LHCN-M2 (cell line): ENCODE results near the gene MTG2. TPM values are rescaled to one million over a fixed set of nuclear protein-coding genes. Genes with fewer than 3 reads are reported as not detected.

Experiments used
- DNase-seq: peaks from one replicate; pipeline ENCODE4 v3.0.0-alpha.2; 2012; ENCODE audit warnings: low read depth
- total RNA-seq: library from RNA; depleted of rRNA; stranded (reverse); fragments of >200 nt; gene quantifications from 2 replicates; pipeline ENCODE4 v1.2.3, GENCODE V29; 2014

MTG2 gene
- total RNA-seq, 1 experiment from 2014 or later = 27.7 TPM

DNA sequence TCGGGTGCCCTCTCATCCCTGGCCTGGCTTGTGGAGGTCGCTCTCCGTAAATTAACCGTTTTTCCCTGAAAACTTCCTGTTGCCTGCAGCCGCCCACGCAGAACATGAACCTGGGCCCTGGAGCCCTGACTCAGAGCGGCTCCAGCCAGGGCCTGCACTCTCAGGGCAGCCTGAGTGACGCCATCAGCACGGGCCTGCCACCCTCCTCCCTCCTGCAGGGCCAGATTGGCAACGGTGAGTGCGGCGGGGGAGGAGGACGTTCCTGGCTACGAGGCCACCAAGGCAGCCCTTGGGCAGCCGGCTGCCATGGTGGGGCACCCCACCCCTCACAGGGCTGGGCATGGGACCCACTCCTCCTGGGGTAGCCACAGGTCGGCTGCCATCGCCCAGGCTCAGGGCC is 21.5 kb upstream of the MTG2 start:
- peak; percentile 64 for DNase-seq

DNA sequence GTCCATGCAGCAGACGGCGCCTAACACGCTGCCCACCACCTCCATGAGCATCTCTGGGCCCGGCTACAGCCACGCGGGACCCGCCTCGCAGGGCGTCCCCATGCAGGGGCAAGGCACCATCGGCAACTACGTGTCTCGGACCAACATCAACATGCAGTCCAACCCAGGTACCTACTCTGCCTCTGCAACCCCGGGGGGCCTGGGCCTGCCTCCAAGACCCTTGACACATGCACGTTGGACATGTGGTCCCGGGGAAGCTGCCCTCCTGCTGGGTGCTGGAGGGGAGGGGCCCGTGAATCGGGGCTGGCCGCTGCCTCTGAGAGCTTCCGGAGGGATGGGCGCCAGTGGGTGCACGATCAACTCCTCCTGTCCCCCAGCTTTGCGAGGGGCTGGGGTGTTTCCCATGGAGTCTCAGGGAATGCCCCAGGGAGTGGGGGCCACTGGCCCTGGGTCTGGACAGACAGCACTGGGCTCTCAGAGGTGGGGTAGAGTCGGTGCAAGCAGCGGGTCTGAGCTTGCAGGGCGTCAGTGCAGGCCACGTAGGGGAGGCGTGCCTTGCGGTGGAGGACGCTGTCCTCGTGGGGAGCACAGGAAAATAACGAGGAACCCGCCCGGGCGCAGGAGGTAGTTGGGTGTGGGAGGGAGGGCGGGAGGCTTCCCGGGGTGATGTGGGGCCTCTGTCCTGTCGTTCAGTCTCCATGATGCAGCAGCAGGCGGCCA is 19.9 kb upstream of the MTG2 start:
- DNase-seq = no peak

DNA sequence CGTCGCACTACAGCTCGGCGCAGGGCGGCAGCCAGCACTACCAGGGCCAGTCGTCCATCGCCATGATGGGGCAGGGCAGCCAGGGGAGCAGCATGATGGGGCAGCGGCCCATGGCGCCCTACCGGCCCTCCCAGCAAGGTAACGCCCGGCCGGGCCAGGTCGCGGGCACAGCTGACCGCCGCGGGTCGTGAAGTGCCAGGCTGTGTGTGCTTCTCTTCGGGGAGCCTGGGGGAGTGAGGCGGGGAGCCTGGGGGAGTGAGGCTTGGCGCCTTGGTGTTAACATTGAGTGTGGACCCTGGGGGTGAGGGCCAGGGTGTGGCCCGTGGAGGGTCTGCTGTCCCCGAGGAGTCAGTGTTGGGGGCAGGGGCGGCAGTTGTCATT is 19.4 kb upstream of the MTG2 start:
- DNase-seq = no peak

DNA sequence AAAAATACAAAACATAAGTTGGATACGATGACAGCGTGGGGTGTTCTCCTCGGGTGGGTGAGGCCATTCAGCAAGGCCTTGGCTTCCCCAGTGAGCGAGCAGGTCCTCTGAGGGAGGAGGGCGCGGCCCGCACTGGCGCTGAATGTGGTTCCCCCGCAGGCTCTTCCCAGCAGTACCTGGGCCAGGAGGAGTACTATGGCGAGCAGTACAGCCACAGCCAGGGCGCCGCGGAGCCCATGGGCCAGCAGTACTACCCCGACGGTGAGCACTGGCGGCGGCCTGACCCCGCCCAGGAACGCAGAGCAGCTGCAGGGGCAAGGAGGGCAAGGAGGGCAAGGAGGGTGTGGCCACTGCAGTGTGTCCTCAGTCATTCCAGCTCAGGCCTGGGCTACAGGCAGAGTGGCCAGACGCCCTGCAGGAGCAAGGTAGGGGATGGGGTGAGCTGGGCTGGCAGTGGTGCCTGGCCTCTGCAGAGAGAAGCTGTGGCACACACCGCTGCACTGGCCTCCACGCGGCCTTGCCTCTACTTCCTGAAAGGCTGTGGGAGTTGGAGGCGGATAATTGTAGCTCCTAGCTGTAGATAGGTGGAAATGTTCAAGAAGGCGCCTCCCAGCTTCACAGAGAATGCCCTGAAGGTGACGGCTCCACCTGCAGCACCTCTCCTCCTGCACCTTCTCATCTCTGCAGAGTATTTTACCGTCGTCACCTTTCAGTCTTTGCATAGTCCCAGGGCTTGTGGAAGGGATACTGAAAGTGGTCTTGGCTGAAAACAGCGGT is 18.7 kb upstream of the MTG2 start:
- DNase-seq = no peak

DNA sequence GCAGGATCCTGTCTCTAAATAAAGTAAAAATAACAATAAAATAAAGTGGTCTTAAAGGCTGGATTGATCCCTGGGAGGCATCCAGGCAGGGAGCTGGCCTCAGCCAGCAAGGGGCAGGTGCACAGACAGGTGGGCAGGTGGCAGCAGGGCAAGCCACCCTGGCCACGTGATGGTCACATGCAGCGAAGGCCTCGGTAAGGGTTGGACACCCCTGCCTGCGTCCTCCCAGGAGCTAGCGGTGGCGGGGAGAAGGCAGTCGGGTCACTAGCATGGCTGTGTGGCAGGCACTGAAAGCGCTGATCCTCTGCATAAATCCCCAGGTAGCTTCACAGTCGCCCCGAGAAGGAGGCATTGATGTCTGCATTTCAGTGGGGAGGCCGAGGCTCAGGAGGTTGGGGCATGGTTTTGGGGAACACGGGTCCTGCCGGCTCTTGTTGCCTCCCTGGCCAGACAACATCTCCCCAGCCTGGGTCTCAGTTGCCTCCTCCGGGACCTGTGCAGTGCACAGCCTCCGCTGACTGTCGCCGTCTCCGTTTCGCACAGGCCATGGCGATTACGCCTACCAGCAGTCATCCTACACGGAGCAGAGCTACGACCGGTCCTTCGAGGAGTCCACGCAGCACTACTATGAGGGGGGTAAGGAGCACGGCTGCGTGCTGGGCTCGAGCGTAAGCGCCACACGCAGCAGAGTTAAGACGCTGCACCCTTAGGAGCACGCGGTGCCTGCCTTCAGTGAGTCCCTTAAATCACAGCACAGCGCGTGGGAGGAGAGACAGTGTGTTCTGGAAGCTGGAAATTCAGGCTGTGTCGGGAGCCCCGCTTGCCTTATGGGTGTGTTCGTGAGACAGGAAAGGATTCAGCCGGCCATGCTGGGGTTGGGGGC is 17.7 kb upstream of the MTG2 start:
- no peak for DNase-seq

DNA sequence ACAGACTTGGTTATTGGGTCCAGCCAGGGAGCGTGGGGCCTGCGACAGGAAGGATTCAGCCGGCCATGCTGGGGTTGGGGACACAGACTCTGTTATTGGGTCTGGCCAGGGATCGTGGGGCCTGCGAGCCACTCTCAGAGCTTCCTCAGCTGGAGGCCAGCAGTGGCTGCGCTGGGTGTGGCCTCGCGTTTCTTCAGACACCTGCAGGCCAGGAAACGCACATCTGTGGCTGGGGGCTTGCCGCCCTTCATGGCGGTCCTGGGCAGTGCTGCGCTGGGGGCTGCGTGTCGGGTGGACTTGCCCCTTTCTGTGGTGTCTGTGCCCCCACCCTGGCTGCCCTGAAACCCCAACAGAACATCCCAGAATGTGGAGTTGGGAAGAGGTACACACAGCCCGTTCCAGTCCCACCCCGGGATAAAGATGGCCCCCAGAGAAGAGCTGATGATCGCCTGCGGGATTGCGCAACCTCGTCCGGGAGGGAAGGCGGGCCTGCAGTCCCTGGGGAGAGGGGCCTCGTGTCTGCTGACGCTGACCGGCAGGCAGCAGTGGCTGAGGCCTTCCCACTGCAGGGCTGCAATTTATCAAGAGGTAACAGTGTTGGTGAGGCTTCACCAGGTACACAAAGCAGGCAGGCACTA is 16.9 kb upstream of the MTG2 start:
- DNase-seq = no peak

DNA sequence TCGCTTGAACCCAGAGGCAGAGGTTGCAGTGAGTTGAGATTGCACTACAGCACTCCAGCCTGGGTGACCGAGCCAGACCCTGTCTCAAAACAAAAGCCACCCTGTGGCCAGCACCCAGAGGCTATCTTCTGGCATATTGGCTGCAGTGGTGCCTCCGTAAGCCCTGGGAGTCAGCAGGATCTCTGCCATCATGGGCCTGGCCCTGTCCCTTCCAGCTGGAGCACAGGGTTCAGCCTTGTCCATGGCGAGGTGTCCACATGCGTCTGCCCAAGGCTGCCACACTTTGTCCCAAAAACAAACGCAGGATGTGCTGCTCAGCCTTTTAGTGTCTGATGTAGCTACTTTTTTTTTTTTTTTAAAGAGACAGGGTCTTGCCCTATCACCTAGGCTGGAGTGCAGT is 15.4 kb upstream of the MTG2 start:
- no peak for DNase-seq

DNA sequence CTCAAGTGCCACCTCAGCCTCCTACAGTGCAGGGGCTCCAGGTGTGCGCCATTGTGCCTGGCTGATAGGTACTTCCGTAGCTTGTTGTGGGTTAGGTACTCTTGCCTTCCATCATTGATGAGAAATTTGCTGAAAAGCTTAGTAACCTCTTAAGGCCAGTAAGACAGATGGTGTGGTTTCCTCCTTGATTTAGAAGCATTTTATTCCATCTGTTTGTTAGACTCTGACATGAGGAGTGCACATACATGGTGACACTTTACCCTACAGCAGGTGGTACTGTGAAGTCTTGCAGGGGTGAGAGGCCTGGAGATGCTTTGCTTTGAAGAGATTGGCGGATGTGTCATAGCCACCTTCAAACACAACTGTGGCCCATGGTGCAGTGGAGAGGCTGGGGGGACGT is 14.8 kb upstream of the MTG2 start:
- DNase-seq = no peak

DNA sequence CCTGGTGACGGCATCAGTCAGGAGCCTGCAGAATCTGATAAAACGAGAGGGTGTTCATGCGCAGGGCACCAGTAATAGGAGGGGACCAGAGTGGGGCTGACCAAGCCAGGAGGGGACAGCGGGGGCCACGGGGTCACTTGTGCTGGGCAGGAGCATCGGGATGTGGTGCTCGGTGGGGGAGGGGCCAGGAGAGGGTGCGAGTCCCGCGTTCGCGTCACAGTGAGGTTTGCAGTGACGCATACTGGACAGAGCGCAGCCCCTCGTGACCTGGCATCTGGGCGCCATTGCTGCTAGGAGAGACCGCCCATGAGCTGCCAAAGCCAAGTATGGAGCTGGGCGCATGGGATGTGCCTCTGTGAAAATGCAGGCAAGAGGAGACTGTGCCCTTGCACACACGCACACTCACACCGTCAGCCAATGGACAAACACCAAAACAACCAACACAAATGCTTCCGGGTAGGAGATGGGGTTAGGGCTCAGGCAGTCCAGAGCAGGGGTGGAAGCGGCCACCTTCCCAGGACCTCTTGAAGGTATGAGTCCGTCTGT is 13.9 kb upstream of the MTG2 start:
- DNase-seq = no peak

DNA sequence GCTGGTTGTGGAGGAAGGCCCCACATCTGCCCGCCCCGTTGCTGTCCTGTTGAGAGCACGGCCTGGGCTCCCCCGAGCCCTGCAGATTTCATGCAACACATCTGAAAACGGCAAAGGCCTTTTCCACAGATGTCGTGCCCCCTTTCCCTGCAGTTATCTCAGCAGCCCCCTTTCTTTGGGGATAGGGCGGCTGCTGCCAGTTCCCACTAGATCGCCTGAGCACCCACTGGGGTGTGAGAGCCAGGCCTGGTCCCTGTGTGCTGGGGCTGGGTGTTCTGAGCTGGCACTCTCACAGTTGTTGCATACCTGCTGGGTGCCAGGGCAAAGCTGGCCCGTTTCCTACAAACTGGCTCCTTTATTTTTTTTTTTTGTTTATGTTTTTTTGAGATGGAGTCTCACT is 12.3 kb upstream of the MTG2 start:
- DNase-seq = no peak

DNA sequence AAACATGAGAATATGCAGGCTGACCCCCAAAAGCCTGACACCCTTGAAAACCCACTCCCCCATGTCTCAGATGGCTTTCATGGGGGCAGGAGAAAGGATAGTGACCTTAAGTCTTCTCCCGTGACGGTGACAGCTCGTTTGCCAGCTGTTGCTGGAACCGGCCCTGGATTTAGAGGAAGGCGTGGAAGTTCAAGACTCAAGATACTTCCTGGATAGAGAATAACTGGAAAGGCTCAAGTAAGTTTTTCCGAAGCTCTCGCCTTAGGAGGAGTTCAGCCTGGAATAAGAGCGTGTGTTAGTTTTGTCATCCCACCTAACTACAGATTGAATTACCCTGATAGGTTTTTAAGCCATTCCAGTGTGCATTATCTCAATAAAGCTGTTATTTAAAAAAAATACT is 11.6 kb upstream of the MTG2 start:
- no peak for DNase-seq

DNA sequence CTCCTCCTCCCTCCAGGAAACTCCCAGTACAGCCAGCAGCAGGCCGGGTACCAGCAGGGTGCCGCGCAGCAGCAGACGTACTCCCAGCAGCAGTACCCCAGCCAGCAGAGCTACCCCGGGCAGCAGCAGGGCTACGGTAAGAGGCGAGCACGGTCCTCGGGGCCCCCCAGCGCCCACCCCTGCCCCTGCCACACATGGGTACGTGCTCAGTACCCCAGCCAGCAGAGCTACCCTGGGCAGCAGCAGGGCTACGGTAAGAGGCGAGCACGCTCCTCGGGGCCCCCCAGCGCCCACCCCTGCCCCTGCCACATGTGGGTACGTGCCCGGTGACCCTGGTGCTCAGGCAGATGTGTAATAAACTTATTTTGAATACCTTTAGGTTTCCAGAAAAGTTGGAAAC is 10.2 kb upstream of the MTG2 start:
- no peak for DNase-seq

DNA sequence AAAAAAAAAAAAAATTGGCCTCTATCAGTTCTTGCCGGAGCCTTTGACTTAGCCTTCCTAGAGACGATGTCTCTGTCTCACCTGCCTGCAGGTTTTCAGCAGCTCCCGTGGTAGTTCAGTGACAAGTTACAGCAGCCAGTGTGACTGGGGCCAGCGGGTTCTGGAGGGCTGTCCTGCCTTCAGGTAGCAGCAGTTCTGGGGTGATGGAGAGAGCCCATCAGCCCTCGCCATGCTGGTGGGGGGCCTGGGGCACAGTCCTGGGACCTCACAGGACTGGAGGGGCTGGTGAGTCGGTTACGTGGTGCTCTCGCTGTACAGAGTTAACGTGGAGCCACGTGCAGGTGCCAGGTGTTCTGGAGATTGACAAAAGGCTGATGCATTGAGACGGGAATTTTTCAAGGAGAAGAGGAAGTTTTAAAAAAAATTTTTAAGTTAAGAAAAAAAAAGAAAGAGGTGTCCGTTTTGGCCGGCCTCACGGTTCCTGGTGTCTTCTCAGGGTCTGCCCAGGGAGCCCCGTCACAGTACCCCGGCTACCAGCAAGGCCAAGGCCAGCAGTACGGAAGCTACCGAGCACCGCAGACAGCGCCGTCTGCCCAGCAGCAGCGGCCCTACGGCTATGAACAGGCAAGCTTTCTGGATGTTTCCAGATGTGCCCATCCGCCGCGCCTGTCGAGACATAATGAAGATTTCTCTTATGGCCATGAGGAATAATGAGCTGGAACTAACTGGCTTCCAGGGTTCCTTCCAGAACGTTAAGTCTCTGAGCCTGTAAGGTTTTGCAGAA is 8.6 kb upstream of the MTG2 start:
- no peak for DNase-seq

DNA sequence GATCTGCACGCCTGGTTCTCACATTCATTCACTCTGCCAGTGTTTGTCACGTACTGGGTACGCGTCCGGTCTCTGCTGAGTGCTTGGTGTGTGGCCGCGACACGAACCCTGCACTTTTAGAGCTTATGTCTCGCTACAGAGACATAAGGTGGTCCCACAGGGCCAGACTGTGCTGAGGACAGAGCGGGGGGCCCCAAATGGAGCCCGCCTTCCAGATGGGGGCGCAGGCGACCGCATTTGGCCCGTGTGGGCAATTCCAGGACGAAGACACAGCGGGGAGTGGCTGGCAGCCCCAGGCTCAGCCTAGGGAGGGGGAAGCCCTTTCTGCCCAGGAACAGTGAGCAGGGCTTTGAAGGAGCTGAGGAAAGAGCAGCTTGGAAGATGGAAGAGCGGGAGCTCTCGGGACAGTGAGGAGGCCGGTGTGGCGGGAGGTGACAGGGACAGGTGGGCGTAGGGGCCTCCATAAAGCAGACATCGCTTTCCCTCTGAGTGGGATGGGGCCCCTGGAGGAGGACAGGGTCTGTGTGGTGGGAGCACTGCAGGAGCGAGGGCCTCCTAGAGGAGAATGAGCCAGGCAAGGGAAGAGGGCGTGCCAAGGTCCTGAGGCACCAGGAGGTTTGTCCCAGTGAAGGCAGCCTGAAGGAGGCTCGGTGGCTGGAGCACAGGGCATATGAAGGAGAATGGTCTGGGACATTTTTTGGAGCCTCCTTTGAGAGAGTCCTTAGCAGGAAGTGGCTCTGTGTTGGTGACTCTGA is 7.8 kb upstream of the MTG2 start:
- DNase-seq = no peak

DNA sequence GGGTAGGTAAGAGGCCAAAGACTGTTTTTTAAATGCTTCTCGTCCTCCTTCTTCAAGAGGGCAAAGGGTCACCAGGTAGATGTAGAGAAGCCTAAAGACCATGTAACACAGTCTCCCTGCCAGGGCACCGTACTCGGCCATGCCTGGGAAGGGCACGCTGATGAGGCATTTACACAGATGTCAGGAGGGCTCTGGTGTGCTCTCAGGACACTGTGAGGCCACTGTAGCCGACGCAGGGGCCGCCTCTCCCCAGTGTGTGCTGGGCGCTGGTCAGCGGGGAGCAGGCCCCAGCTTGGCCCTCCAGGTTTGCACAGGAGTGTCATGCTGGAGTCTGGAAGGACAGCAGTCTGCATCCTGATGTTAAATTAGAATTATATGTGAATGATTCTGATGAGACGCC is 7.1 kb upstream of the MTG2 start:
- no peak for DNase-seq

DNA sequence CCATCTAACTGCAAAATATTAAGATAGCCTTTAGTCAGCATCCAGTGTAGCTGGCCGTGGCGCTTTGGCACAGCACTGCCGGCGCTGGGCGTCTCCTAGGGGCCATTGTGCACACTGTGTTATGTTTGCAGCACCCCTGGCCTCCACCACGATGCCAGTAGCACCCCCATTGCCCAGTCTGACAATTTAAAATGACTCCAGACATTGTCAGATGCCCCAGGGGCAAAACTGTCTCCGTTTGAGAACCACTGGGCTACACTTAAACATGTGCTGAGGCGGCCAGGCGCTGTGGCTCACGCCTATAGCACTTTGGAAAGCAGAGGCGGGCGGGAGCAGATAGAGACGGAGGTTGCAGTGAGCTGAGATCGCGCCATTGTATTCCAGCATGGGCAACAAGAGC is 6.0 kb upstream of the MTG2 start:
- no peak for DNase-seq

DNA sequence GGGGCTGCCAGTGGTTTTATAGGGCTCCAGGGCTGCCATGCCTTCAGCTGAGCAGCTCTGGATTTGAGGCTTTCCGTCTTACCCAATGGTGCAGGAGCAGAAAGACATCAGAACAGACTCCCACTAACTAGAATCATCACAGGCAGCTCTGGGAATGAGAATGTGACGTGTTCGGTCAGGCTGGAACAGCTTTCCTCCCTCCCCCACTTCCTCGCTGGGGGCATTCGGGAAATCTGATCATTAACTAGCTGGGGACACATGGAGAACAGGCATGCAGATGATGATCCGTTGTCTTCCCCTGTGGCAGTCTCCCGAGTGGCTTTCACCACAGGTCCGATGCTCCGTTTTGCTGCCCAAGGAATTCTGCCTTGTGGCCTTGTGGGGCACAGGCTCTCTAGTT is 5.5 kb upstream of the MTG2 start:
- DNase-seq = no peak

DNA sequence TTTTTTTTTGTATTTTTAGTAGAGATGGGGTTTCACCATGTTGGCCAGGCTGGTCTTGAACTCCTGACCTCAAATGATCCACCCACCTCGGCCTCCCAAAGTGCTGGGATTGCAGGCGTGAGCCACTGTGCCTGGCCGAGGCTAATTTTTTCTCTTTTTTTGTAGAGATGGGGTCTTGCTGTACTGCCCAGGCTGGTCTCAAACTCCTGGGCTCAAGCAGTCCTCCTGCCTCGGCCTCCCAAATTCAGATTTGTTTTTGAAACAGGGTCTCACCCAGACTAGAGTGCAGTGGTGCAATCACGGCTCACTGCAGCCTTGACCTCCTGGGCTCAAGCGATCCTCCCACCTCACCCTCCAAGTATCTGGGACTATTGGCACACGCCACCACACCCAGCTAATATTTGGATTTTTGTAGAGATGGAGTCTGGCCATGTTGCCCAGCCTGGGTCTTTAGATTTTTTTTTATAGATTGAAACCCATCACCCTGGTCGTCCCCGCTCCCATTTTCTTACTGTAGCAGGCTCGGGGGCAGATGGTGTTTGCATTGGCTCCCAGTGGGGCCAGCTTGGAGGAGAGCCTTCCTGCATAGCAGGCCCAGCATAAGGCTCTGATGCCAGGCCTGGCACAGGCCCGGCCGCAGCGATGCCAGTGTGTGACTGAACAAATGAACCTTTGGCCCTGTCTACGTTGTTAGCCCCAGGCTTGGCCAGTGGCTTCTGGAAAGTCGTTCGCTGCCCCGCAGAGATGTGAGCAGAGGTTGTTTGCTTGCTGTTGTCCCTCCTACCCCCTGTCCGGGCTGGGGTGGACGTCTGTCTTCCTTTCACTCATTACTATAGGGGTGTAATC is 4.3 kb upstream of the MTG2 start:
- no peak for DNase-seq

DNA sequence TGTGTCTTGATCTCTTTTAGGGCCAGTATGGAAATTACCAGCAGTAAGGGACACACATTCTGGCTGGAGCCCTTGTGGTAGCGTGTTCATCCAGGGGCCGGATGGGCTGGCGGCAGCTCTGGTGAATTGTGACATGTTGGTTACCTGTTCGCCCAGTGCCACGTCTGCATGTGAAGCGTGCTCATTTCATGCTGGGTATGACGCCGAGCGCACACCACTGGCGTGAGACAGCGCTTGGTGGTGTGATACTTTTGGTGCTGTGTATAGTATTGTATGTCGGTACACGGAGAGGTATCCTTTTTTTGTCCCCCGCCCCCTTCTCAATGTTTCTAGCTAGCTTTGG is 3.7 kb upstream of the MTG2 start:
- no peak for DNase-seq
